HCT116 (cell line): ENCODE data around the gene PAK1. TPM values are rescaled to one million over a fixed set of nuclear protein-coding genes. Genes with fewer than 3 reads are reported as not detected.

Experiments
- ATAC-seq: fragments of 200-7000 bp; cut with Tn5 transposase; 2 replicates; pipeline ENCODE4 v1.9.1; 2020; ENCODE audit warnings: mild to moderate bottlenecking, moderate library complexity
- BruUV-seq: library from RNA; stranded (reverse); fragments of 400-500 nt; replicated peaks from 2 replicates; lab custom pipeline; 2021; lab: Mats Ljungman, UMichigan
- CTCF ChIA-PET: fragments of 300-600 bp; sonication (Branson Sonifier 250); formaldehyde crosslinking; loops from one replicate; lab custom pipeline; 2021; ENCODE audit warnings: antibody characterized with exemption; lab: Charles Lee
- POLR2A ChIA-PET: fragments of 300-600, 350-600 bp; sonication (Branson Sonifier 250); formaldehyde crosslinking; loops from one replicate; lab custom pipeline; 2021; ENCODE audit warnings: antibody characterized with exemption; lab: Charles Lee
- RAD21 ChIA-PET, 2 experiments: fragments of 300-600 bp; sonication (Branson Sonifier 250); formaldehyde crosslinking; loops; one replicate each; lab custom pipeline; 2023; ENCODE audit warnings: low total read pairs in 2 of 2; ENCODE audit not compliant: uncharacterized antibody in 2 of 2, unreplicated experiment in 2 of 2, low non-redundant PET in 1 of 2; lab: Charles Lee
- DNase-seq: peaks from one replicate; pipeline ENCODE4 v3.0.0-alpha.2; 2010; ENCODE audit warnings: low read depth, low spot score
- H2AFZ ChIP-seq: fragments of 200-600 bp; shearing (Covaris generic), sonication (generic); 2 replicates; pipeline ENCODE4 v1.6.1; 2017; ENCODE audit warnings: low read depth, mixed run types, mixed read lengths, antibody characterized with exemption, low read length; ENCODE audit not compliant: poor library complexity, severe bottlenecking
- H3K27ac ChIP-seq: 2 replicates; pipeline ENCODE4 v1.5.1; 2012; ENCODE audit warnings: low read depth, low read length
- H3K27me3 ChIP-seq: fragments of 200-600 bp; sonication (generic); 2 replicates; pipeline ENCODE4 v1.6.1; 2016; ENCODE audit warnings: mixed run types, low read length, mixed read lengths; ENCODE audit not compliant: insufficient read depth
- H3K36me3 ChIP-seq, 2 experiments: fragments of 200-500 bp in 1 of 2; fragments of 200-600 bp in 1 of 2; sonication (Bioruptor generic) in 1 of 2; sonication (generic) in 1 of 2; 2 replicates each; pipeline versions ENCODE4 v1.5.1 to v1.6.1; 2014 to 2016; ENCODE audit warnings: low read length in 2 of 2, inconsistent platforms in 1 of 2, mixed read lengths in 1 of 2, mixed run types in 1 of 2; ENCODE audit not compliant: insufficient read depth in 2 of 2, control insufficient read depth in 1 of 2
- H3K4me1 ChIP-seq, 2 experiments: fragments of 200-600 bp in 1 of 2; sonication (generic) in 1 of 2; 2 replicates each; pipeline versions ENCODE4 v1.5.1 to v1.6.1; 2012 to 2017; ENCODE audit warnings: low read length in 2 of 2, inconsistent platforms in 1 of 2, mild to moderate bottlenecking in 1 of 2, mixed read lengths in 1 of 2, mixed run types in 1 of 2, moderate library complexity in 1 of 2; ENCODE audit not compliant: insufficient read depth in 2 of 2, control insufficient read depth in 1 of 2
- H3K4me2 ChIP-seq: fragments of 200-600 bp; sonication (generic); 2 replicates; pipeline ENCODE4 v1.6.1; 2017; ENCODE audit warnings: mixed run types, low read length, mixed read lengths
- H3K4me3 ChIP-seq, 2 experiments: fragments of 200-600 bp in 1 of 2; sonication (generic) in 1 of 2; replicated peaks in 1 of 2; 2 replicates each; pipeline ENCODE4 v1.5.1; 2011 to 2016; ENCODE audit warnings: low read length in 2 of 2, control low read depth in 1 of 2, low read depth in 1 of 2, mild to moderate bottlenecking in 1 of 2, mixed read lengths in 1 of 2, mixed run types in 1 of 2
- H3K79me2 ChIP-seq: fragments of 200-600 bp; sonication (generic); 2 replicates; pipeline ENCODE4 v1.6.1; 2017; ENCODE audit warnings: mild to moderate bottlenecking, mixed run types, low read length, moderate library complexity, mixed read lengths; ENCODE audit not compliant: insufficient read depth
- H3K9ac ChIP-seq: fragments of 200-600 bp; sonication (generic); 2 replicates; pipeline ENCODE4 v1.6.1; 2016; ENCODE audit warnings: low read length, mixed read lengths
- H3K9me2 ChIP-seq: fragments of 200-600 bp; sonication (generic), shearing (Covaris generic); 2 replicates; pipeline ENCODE4 v1.6.1; 2017; ENCODE audit warnings: mixed run types, mild to moderate bottlenecking, moderate library complexity; ENCODE audit not compliant: insufficient read depth
- H3K9me3 ChIP-seq, 2 experiments: fragments of 200-500 bp in 1 of 2; fragments of 200-600 bp in 1 of 2; sonication (Bioruptor generic) in 1 of 2; sonication (generic) in 1 of 2; 2 replicates each; pipeline ENCODE4 v1.6.1; 2014 to 2017; ENCODE audit warnings: low read length in 2 of 2, mixed read lengths in 2 of 2, inconsistent platforms in 1 of 2, low read depth in 1 of 2, mild to moderate bottlenecking in 1 of 2, mixed run types in 1 of 2, moderate library complexity in 1 of 2; ENCODE audit not compliant: control insufficient read depth in 1 of 2, insufficient read depth in 1 of 2
- H4K20me1 ChIP-seq: fragments of 200-600 bp; sonication (generic), shearing (Covaris generic); 2 replicates; pipeline ENCODE4 v1.6.1; 2017; ENCODE audit warnings: mixed run types, mild to moderate bottlenecking, moderate library complexity; ENCODE audit not compliant: insufficient read depth
- CEBPB ChIP-seq: IDR thresholded peaks from 2 replicates; pipeline ENCODE4 v1.6.1; 2012; ENCODE audit warnings: low read depth
- CTCF ChIP-seq, 3 experiments: fragments of 200-600 bp in 1 of 3; sonication (generic) in 1 of 3; IDR thresholded peaks in 2 of 3; conservative IDR thresholded peaks in 1 of 3; 2 replicates each; pipeline ENCODE4 v1.5.1; 2012 to 2017; ENCODE audit warnings: low read depth in 2 of 3, low read length in 2 of 3, antibody characterized with exemption in 1 of 3, borderline replicate concordance in 1 of 3, control low read depth in 1 of 3, mild to moderate bottlenecking in 1 of 3, mixed read lengths in 1 of 3, mixed run types in 1 of 3, moderate library complexity in 1 of 3; ENCODE audit not compliant: insufficient read depth in 1 of 3
- ELF1 ChIP-seq: IDR thresholded peaks from 2 replicates; pipeline ENCODE4 v1.6.1; 2012; ENCODE audit warnings: low read depth, borderline replicate concordance
- EZH2 ChIP-seq: fragments of 200-600 bp; sonication (generic); IDR thresholded peaks from 2 replicates; pipeline ENCODE4 v1.6.1; 2017; ENCODE audit warnings: antibody characterized with exemption, mixed run types
- EZH2phosphoT487 ChIP-seq: fragments of 200-600 bp; IDR thresholded peaks from 2 replicates; pipeline ENCODE4 v1.6.1; 2018; ENCODE audit warnings: antibody characterized with exemption, borderline replicate concordance
- FOSL1 ChIP-seq: IDR thresholded peaks from 2 replicates; pipeline ENCODE4 v1.6.1; 2012; ENCODE audit warnings: low read depth
- MAX ChIP-seq: IDR thresholded peaks from 2 replicates; pipeline ENCODE4 v1.6.1; 2012
- POLR2AphosphoS5 ChIP-seq: IDR thresholded peaks from 2 replicates; pipeline ENCODE4 v1.6.1; 2011; ENCODE audit warnings: mild to moderate bottlenecking, low read depth, low read length, moderate library complexity
- REST ChIP-seq: IDR thresholded peaks from 2 replicates; pipeline ENCODE4 v1.6.1; 2012; ENCODE audit warnings: low read depth
- SRF ChIP-seq: IDR thresholded peaks from 2 replicates; pipeline ENCODE4 v1.6.1; 2012; ENCODE audit warnings: low read depth
- TCF7L2 ChIP-seq: IDR thresholded peaks from 2 replicates; pipeline ENCODE4 v1.7.0; 2011; ENCODE audit warnings: borderline replicate concordance, inconsistent platforms; ENCODE audit not compliant: insufficient read depth, insufficient read length; ENCODE audit errors: extremely low read depth
- YY1 ChIP-seq: IDR thresholded peaks from 2 replicates; pipeline ENCODE4 v1.6.1; 2011; ENCODE audit warnings: low read length, low read depth, moderate library complexity, mild to moderate bottlenecking; ENCODE audit not compliant: insufficient replicate concordance; ENCODE audit errors: extremely low read depth
- intact Hi-C: fragments of 100-400 bp; cut with micrococcal nuclease; formaldehyde crosslinking; loops from 2 replicates; pipeline ENCODE4 v1.10.0; 2022
- total RNA-seq: library from RNA; stranded (reverse); gene quantifications from one replicate; pipeline ENCODE4 v1.2.1, GENCODE V29; 2021; ENCODE audit not compliant: unreplicated experiment

The PAK1 gene
- total RNA-seq, 1 experiment from 2014 or later, result 56.1 TPM

- CTCF ChIA-PET, result no interaction called here
- Histone ChIP-seq H3K36me3 (no peaks in the 10 kb centered on the region), H3K9me3 (no peaks in the 10 kb centered on the region), H3K4me2 (no peak overlapping the region), H3K9me2 (no peaks in the 10 kb centered on the region), H3K27ac (no peak overlapping the region), H3K79me2 (no peaks in the 10 kb centered on the region), H3K4me1 (no peaks in the 10 kb centered on the region), H2AFZ (no peak overlapping the region), H3K4me3 (no peak overlapping the region), H3K27me3 (no peaks in the 10 kb centered on the region), H4K20me1 (no peaks in the 10 kb centered on the region), H3K9ac (no peak overlapping the region)
- BruUV-seq, result no TSS peak
- POLR2A ChIA-PET, result no interaction called here
- DNase-seq (no peak), ATAC-seq (no peak)
- RAD21 ChIA-PET, result no interaction called here
- intact Hi-C loops, result no loop called here
- TF ChIP-seq EZH2 (no peak), CEBPB (no peak), EZH2phosphoT487 (no peak), MAX (no peak), YY1 (no peak), POLR2AphosphoS5 (no peak), TCF7L2 (no peak), SRF (no peak), ELF1 (no peak), CTCF (IDR thresholded peaks at IDR 0.05 in 2 of 3, conservative IDR thresholded peaks at IDR 0.05 in 1 of 3; ENCODE audit: borderline replicate concordance in 1 of 3, insufficient read depth in 1 of 3, low read depth in 2 of 3, low read length in 2 of 3) (no peak), REST (no peak), FOSL1 (no peak)
These were observed 45.3 kb downstream of the PAK1 start for GRCh38 chr11:77428598-77428997.
